ENCODE measurements around the gene USH2A.
A peak's percentile ranks its signal among the peaks of the same experiment; 100 is the strongest.

USH2A gene

DNA sequence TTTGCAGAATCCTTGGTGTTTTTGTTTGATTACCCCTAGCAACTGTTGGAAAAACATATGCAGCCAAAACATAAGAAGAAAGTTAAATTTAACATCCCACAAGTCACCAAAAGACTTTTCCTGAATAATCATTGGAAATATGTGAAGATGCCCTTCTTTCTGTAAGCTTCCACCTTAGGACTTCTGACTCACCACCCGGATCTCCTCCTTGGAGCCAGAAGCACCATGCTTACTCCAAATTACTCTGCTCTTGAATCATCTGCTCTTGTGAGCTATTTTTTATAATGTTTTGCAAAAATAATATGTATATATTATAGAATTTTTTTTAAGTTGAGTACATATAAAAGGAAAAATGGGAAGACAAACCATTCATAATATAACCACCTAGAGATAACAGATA is 464.4 kb downstream of the USH2A start:
- peak; percentile 28 for DNase-seq (ENCODE audit: low spot score)

DNA sequence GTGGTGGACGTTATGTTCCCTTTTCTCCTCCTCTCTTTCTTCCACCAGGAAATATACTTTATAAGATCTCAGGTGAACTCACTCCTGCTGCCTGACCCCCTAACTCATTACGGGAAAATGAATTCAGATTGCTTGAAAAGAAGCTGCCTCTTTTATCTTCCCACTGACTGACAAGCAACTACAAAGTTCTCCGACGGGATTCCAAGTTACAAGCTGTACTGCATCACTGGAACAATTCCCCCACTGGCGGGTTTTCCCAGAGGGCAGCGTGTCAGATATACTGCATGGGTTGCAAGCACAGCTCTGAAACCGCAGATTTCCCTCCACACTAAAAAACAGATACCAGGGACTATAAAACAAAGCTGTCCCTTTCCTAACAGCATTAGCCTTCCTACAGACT is 465.6 kb downstream of the USH2A start:
- DNase-seq (ENCODE audit: low spot score) = peak; percentile 20

DNA sequence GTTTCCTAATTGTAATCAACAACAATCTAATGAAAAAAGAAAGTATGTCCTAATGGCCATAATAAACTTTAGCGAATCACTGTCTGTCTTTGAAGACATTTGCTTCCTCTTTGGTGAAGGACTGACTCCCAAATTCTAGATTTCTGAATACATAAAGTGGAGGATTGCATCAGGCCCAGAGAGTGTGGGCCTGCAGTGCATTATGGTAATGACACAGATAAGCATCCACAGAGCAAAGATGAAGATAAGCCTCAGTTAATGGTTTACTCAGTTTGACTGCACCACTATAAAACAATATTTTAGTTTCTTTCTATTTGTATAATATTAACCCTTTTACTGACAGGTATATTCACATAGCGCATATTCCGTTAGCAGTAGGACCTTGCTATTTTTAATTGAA is 490.7 kb downstream of the USH2A start:
- no peak for DNase-seq (ENCODE audit: low spot score)

GRCh38 chr1:215926670-215927069 is 496.6 kb downstream of the USH2A start:
- no peak for DNase-seq (ENCODE audit: low spot score)

DNA sequence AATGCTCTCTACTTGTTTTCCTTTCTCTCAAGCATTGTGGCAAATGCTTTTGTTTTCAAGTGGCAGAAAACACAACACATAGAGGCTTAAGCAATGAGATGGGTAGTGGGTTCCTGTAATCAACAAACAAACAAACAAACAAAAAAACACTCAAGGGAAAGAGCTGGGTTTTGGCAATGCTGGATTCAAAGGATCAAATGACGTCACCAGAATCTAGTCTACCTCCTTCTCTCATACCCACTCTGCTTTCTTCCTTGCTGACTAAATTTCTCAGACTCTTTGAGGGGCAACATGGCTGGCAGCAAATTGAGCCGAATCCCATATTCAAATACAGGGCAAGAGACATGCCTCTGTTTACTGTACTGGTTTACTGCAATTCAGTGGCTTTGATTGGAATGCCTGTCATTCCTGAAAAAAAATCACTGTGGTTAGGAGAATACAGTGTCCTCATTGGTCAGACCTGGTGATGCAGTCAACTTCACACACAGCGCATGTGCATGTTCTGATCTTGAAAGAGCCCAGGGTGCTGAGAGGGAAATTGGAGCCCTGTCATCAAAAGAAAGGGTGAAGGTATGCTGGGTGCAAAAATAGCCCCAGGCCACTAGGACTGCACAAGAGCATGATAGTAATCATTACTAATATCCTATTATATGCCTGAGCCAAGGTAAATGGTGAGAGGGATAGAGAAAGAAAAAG is 500.0 kb downstream of the USH2A start:
- peak; percentile 36 for DNase-seq (ENCODE audit: low spot score)

DNA sequence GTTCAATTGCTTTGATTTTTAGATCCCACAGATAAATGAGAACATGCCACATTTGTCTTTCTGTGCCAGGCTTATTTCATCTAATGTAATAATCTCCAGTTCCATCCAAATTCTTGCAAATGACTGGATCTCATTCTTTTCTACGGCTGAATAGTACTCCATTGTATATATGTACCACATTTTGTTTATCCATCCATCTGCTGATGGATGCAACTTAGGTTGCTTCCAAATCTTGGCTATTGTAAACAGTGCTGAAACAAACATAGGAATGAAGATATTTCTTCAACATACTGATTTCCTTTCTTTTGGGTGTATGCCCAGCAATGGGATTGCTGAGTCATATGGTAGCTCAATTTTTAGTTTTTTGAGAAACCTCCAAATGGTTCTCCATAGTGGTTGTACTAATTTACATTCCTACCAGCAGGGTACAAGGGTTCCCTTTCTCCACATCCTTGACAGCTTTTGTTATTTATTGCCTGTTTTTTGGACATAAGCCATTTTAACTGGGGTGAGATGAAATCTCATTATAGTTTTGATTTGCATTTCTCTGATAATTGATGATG is 511.8 kb downstream of the USH2A start:
- DNase-seq (ENCODE audit: low spot score) = no peak

- peak; percentile 16 for DNase-seq (ENCODE audit: low spot score)
Measured at GRCh38 chr1:215905493-215906115, 517.6 kb downstream of the USH2A start.

GRCh38 chr1:215900684-215901083 is 522.6 kb downstream of the USH2A start:
- DNase-seq (ENCODE audit: low spot score) = no peak

DNA sequence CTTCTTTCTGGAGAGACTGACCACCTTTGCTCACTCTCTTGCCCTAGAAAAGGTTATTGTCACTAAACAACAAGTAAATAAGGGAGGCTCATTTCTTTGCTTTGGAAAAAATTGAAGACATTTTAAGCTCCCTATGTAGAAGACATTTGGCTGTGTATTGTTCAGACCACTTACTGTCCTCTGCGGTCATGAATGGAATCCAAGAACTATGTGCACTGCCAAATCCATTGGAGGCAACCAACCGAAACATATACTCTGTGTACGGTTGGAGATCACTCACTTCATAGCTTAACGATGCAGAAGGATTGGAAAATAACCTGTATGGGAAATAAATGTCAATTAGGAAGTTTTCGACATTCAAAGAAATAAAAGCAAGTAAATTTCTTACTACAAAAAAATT is 523.3 kb downstream of the USH2A start:
- DNase-seq (ENCODE audit: low spot score) = no peak

DNA sequence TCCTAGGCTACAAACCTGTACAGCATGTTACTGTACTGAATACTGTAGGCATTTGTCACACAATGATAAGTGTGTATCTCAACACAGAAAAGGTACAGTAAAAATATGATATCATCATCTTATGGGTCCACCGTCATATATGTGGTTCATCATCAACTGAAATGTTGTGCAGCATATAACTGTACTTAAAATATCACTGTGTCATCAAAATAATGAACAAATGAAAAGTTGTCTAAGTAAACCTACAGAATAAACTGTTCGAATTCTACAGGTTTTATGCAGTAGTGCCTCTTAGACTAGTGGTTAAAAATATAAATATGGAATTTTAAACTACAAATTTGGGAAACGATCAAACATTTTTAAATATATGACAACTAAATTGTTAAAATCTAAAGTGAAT is 527.4 kb downstream of the USH2A start:
- DNase-seq (ENCODE audit: low spot score) = no peak

GRCh38 chr1:215895276-215895675 is 528.0 kb downstream of the USH2A start:
- no peak for DNase-seq (ENCODE audit: low spot score)

- DNase-seq (ENCODE audit: low spot score) = no peak
Measured at GRCh38 chr1:215894617-215895016, 528.6 kb downstream of the USH2A start.

GRCh38 chr1:215891266-215892057 is 531.8 kb downstream of the USH2A start:
- peak; percentile 6 for DNase-seq (ENCODE audit: low spot score)

DNA sequence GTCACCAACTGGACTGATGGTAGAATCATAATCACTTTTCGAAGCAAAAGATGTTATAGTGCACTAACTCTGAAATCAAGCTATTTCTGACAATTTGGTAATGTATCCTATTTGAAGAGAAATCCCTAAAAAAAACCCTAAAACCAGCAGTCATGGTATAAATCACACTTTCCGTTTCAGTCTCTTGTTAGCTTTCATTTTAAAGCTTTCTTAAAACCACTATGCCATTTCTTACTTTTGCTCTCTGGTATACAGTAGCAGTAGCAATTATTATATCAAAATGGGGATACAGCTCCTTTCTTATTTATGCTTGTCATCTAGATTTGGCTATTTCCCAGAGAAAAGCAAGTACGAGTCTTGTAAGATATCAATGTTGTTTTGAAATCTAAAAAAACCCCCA is 532.8 kb downstream of the USH2A start:
- DNase-seq (ENCODE audit: low spot score) = no peak

- DNase-seq (ENCODE audit: low spot score) = peak; percentile 7
Measured at GRCh38 chr1:215889871-215890270, 533.4 kb downstream of the USH2A start.

GRCh38 chr1:215888159-215888558 is 535.1 kb downstream of the USH2A start:
- peak; percentile 15 for DNase-seq (ENCODE audit: low spot score)

DNA sequence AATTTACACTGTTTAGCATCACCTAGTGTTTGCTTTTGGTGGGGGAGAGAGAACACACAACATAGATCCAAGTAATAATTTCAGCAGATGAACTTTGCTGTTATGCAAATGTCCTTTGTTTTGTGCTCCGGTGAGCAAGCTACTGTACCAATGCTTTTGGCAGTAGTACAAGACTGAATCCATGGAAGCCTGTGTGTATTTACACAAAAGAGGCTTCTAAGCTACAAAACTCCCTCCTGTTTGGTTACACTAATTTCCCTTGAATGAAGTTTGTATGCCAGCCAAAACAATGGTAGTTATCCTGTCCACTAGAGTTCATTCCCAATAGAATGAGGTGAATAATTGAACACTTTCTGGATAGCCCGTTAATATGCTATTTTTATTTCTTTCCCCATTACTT is 535.6 kb downstream of the USH2A start:
- DNase-seq (ENCODE audit: low spot score) = no peak

DNA sequence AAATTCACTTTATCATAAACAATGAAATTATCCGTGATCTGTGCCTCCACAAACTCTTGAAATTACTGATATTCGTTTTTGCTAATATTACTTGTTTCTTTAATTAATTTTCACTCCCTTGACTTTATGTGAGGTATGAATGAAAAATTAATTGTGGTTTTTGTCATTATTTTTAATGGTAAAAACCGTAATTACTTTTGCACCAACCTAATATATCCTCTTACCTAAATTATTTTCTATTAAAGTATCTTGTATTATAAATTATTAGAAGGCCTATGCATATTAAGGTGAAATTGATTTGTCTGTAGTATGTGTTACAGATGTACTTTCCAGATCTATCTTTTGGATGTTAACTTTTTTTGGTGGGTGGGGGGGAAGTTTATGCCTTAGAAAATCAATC is 540.2 kb downstream of the USH2A start:
- DNase-seq (ENCODE audit: low spot score) = no peak

- no peak for DNase-seq (ENCODE audit: low spot score)
Measured at GRCh38 chr1:215878843-215879242, 544.4 kb downstream of the USH2A start.

- no peak for DNase-seq (ENCODE audit: low spot score)
Measured at GRCh38 chr1:215878128-215878527, 545.1 kb downstream of the USH2A start.

DNA sequence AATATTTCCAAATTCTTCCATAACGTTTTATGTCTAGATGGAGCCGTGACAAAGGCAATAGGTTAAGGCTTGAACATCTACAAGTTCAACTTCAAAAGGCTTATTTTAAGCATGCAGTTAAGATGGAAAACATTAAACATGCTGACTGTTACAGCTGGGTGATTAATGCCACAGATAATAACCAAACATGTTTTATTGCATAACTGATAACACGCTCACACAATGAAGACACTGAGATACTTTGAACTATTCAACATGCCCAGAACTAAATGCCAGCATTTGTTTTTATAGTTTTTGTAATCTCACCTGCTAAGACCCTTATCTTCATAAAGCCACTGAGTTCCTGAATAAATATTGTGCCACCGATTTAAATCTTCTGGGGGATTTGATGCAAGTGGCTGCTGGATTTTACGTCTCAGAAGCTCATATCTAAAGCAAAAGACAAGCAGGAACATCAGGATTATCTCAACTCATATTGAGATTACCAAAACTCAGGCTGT is 545.7 kb downstream of the USH2A start:
- no peak for DNase-seq (ENCODE audit: low spot score)

GRCh38 chr1:215875712-215876111 is 547.5 kb downstream of the USH2A start:
- DNase-seq (ENCODE audit: low spot score) = no peak

DNA sequence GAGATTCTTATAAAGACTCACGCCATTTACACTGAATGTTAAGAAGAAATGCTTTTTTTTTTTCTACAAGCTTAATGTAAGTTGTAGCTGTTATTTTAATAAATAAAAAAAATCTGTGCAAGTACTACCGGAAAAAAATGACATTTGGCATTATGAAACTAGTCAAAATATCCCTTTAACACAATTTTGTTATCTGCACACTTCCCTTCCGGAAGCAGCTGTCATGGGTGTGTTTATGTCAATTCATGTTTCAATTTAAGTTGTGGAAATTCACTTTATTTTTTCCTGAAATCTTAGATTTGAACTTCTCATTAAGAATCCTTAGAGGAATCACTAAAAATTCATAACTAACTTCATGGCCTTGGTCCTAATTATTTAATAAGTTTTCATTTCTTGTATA is 548.0 kb downstream of the USH2A start:
- DNase-seq (ENCODE audit: low spot score) = no peak
